B cell (primary cell): ENCODE measurements around the gene CLCF1.

Experiments
- CTCF ChIP-seq: fragments of 200-600 bp; IDR thresholded peaks from one replicate; pipeline ENCODE4 v1.8.0; 2022; ENCODE audit warnings: antibody characterized with exemption, mild to moderate bottlenecking
- EZH2 ChIP-seq: IDR thresholded peaks from 2 replicates; pipeline ENCODE4 v1.6.1; 2012; ENCODE audit warnings: borderline replicate concordance, low read depth, mild to moderate bottlenecking, moderate library complexity, low read length; ENCODE audit not compliant: insufficient read depth, poor library complexity, severe bottlenecking

- TF ChIP-seq EZH2 (no peak), CTCF (no peak)
These were observed 56.6 kb downstream of the CLCF1 start for GRCh38 chr11:67316882-67317204.
